K562 (cell line): ENCODE results near the gene ZFAND3. TPM values are rescaled to one million over a fixed set of nuclear protein-coding genes. Genes with fewer than 3 reads are reported as not detected.

Source experiments
- ATAC-seq: fragments of 200-7000 bp; cut with Tn5 transposase; 3 replicates; pipeline ENCODE4 v1.9.1; 2020; ENCODE audit warnings: moderate library complexity
- BruUV-seq: library from RNA; stranded (reverse); fragments of 400-500 nt; replicated peaks from 2 replicates; lab custom pipeline; 2021; lab: Mats Ljungman, UMichigan
- CTCF ChIA-PET: fragments of 300-600 bp; formaldehyde crosslinking; extraction: SDS; loops from one replicate; lab custom pipeline; 2021; ENCODE audit warnings: low intra/inter-chr PET ratio; lab: Yijun Ruan, JAX
- POLR2A ChIA-PET: fragments of 300-600, 350-650 bp; sonication (Branson Sonifier 250); formaldehyde crosslinking; extraction: SDS; loops from one replicate; lab custom pipeline; 2021; ENCODE audit warnings: antibody characterized with exemption, inconsistent platforms; lab: Yijun Ruan, JAX
- DNase-seq, 4 experiments: peaks; one replicate each; pipeline versions ENCODE4 v3.0.0 to v3.0.0-alpha.2; 2011 to 2018; ENCODE audit warnings: low spot score in 3 of 4, mixed read lengths in 3 of 4; ENCODE audit errors: extremely low read depth in 1 of 4
- FAIRE-seq: peaks from 2 replicates; lab custom pipeline; 2011; peaks lifted over from hg19 to GRCh38; lab: Jason Lieb, UNC
- H2AFZ ChIP-seq: 2 replicates; pipeline ENCODE4 v1.6.0; 2011; ENCODE audit warnings: low read depth, low read length, control low read depth, inconsistent platforms
- H3K27ac ChIP-seq: fragments of 200-600 bp; 3 replicates; pipeline ENCODE4 v1.8.0; 2011; ENCODE audit warnings: low read depth, mild to moderate bottlenecking, control low read depth, inconsistent platforms, low read length, moderate library complexity, mixed read lengths; ENCODE audit errors: extremely low read depth
- H3K27me3 ChIP-seq, 2 experiments: fragments of 300-600 bp in 1 of 2; 2 replicates in 1 of 2; 3 replicates in 1 of 2; pipeline versions ENCODE4 v1.6.0 to v1.8.0; 2011; ENCODE audit warnings: inconsistent platforms in 2 of 2, low read length in 2 of 2, mild to moderate bottlenecking in 1 of 2, mixed read lengths in 1 of 2, moderate library complexity in 1 of 2; ENCODE audit not compliant: control insufficient read depth in 2 of 2, insufficient read depth in 2 of 2
- H3K36me3 ChIP-seq: fragments of 300-600 bp; 3 replicates; pipeline ENCODE4 v1.8.0; 2011; ENCODE audit warnings: mild to moderate bottlenecking, low read length, inconsistent platforms; ENCODE audit not compliant: control insufficient read depth, insufficient read depth
- H3K4me1 ChIP-seq, 2 experiments: fragments of 200-600 bp in 1 of 2; replicated peaks in 1 of 2; 2 replicates in 1 of 2; 3 replicates in 1 of 2; pipeline versions ENCODE4 v1.5.1 to v1.8.0; 2011; ENCODE audit warnings: inconsistent platforms in 2 of 2, low read length in 2 of 2, mild to moderate bottlenecking in 1 of 2, mixed read lengths in 1 of 2, moderate library complexity in 1 of 2; ENCODE audit not compliant: control insufficient read depth in 2 of 2, insufficient read depth in 2 of 2
- H3K4me2 ChIP-seq: 2 replicates; pipeline ENCODE4 v1.6.1; 2011; ENCODE audit warnings: low read length, control low read depth, inconsistent platforms, mixed read lengths; ENCODE audit not compliant: insufficient read depth
- H3K4me3 ChIP-seq: fragments of 200-600 bp; sonication (generic), shearing (Covaris generic); 2 replicates; pipeline ENCODE4 v1.5.1; 2016; ENCODE audit warnings: control low read depth, inconsistent platforms
- H3K79me2 ChIP-seq: fragments of 200-600 bp; 3 replicates; pipeline ENCODE4 v1.8.0; 2011; ENCODE audit warnings: low read length, inconsistent platforms; ENCODE audit not compliant: control insufficient read depth, insufficient read depth
- H3K9ac ChIP-seq, 2 experiments: 2 replicates each; pipeline versions ENCODE4 v1.6.0 to v1.6.1; 2011; ENCODE audit warnings: low read depth in 2 of 2, low read length in 2 of 2, control low read depth in 1 of 2, inconsistent platforms in 1 of 2, mild to moderate bottlenecking in 1 of 2, mixed read lengths in 1 of 2; ENCODE audit not compliant: insufficient read depth in 1 of 2
- H3K9me1 ChIP-seq: one replicate; pipeline ENCODE4 v1.6.0; 2011; ENCODE audit warnings: inconsistent platforms, mild to moderate bottlenecking, low read length, moderate library complexity; ENCODE audit not compliant: control insufficient read depth, insufficient read depth
- H3K9me3 ChIP-seq: replicated peaks from 2 replicates; pipeline ENCODE4 v1.5.1; 2011; ENCODE audit warnings: low read depth, low read length, inconsistent platforms; ENCODE audit not compliant: control insufficient read depth, insufficient read depth
- H4K20me1 ChIP-seq: replicated peaks from 2 replicates; pipeline ENCODE4 v1.6.1; 2011; ENCODE audit warnings: low read length, inconsistent platforms, mixed read lengths; ENCODE audit not compliant: control insufficient read depth, insufficient read depth
- GATA2 ChIP-seq: sonication (generic); formaldehyde crosslinking; IDR thresholded peaks from 2 replicates; pipeline ENCODE4 v1.4.0; 2020; ENCODE audit warnings: mild to moderate bottlenecking, missing genetic modification reagents
- NFE2 ChIP-seq: IDR thresholded peaks from 2 replicates; pipeline ENCODE4 v1.6.1; 2014; ENCODE audit warnings: antibody characterized with exemption, low read depth
- RFX5 ChIP-seq: IDR thresholded peaks from 2 replicates; pipeline ENCODE4 v1.6.1; 2011; ENCODE audit warnings: low read depth, mild to moderate bottlenecking, improper control_type of control experiment, low read length
- STAG1 ChIP-seq: sonication (generic); formaldehyde crosslinking; IDR thresholded peaks from 2 replicates; pipeline ENCODE4 v1.5.0; 2020; ENCODE audit warnings: missing genetic modification reagents, borderline replicate concordance
- ZNF592 ChIP-seq: fragments of 450-650 bp; IDR thresholded peaks from 2 replicates; pipeline ENCODE4 v1.6.1; 2017; ENCODE audit warnings: antibody characterized with exemption, mild to moderate bottlenecking
- in situ Hi-C: fragments of 300-500 bp; cut with MboI; formaldehyde crosslinking; loops from 4 replicates; pipeline ENCODE4 v1.15.0; 2018; ENCODE audit warnings: inconsistent platforms, mixed read lengths
- intact Hi-C: fragments of 100-400 bp; cut with micrococcal nuclease; formaldehyde crosslinking; loops from 2 replicates; pipeline ENCODE4 v1.14.2; 2022
- polyA plus RNA-seq, 8 experiments: library from polyadenylated mRNA; depleted of rRNA in 4 of 8; stranded (reverse) in 5 of 8; unstranded in 3 of 8; fragments of >200 nt; fragmentation: Nextera tagmentation in 2 of 8; fragmentation: Illumina TruSeq in 1 of 8; extraction: Ambion mirVana in 2 of 8; extraction: Trizol in 1 of 8; gene quantifications; 2 replicates each; pipeline versions ENCODE4 v1.2.1 to v1.2.3, GENCODE V29; 2011 to 2014; ENCODE audit warnings: inconsistent platforms in 1 of 8, missing spikeins in 1 of 8
- total RNA-seq, 7 experiments: library from RNA; depleted of rRNA in 6 of 7; stranded (reverse); fragments of >200 nt in 6 of 7; fragmentation: Illumina TruSeq in 2 of 7; extraction: Trizol in 2 of 7; gene quantifications; 2 replicates each; pipeline versions ENCODE4 v1.2.1 to v1.2.3, GENCODE V29; 2011 to 2021; ENCODE audit warnings: low replicate concordance in 1 of 7

ZFAND3 gene
- total and polyA plus RNA-seq, 9 of the 15 experiments (the other 6 are each of a cell fraction or from before 2014, with no cell fraction given) = 0.81 to 26.6 (median 11.8) TPM

- in situ Hi-C loops = no loop called here
- no peaks in the 10 kb centered on the region for H3K4me1 ChIP-seq
- no TSS peak for BruUV-seq
- POLR2A ChIA-PET = no interaction called here
- H3K4me3 ChIP-seq = no peak overlapping the region
- TF ChIP-seq NFE2 (no peak), STAG1 (no peak), GATA2 (CRISPR knock-in tag) (no peak), ZNF592 (no peak), RFX5 (no peak)
- H3K4me2 ChIP-seq = no peak overlapping the region
- H3K36me3 ChIP-seq = no peaks in the 10 kb centered on the region
- CTCF ChIA-PET = no interaction called here
- H3K9me3 ChIP-seq = no peaks in the 10 kb centered on the region
- no peak overlapping the region for H3K27ac ChIP-seq
- H3K9me1 ChIP-seq = no peaks in the 10 kb centered on the region
- no peaks in the 10 kb centered on the region for H3K79me2 ChIP-seq
- ATAC-seq = no peak
- H3K27me3 ChIP-seq = no peaks in the 10 kb centered on the region
- no peak for DNase-seq
- no peaks in the 10 kb centered on the region for H4K20me1 ChIP-seq
- no peak overlapping the region for H2AFZ ChIP-seq
- no peak for FAIRE-seq
- no peak overlapping the region for H3K9ac ChIP-seq
- intact Hi-C loops = no loop called here
Observed at GRCh38 chr6:38131527-38131965, 312.0 kb downstream of the ZFAND3 start.
